Nephron (organoid): ENCODE measurements around the gene TYW5.

Source experiments
- H3K27ac Mint-ChIP-seq, 3 experiments: 2 replicates each; pipeline ENCODE4 v1.8.0; 2020; ENCODE audit warnings: mixed read lengths in 3 of 3, mild to moderate bottlenecking in 2 of 3, moderate library complexity in 1 of 3
- H3K27me3 Mint-ChIP-seq: 2 replicates; pipeline ENCODE4 v1.8.0; 2021; ENCODE audit warnings: low read depth, mild to moderate bottlenecking, moderate library complexity, mixed read lengths
- H3K36me3 Mint-ChIP-seq: 2 replicates; pipeline ENCODE4 v1.8.0; 2020; ENCODE audit warnings: low read depth, mixed read lengths
- H3K4me1 Mint-ChIP-seq: 2 replicates; pipeline ENCODE4 v1.8.0; 2020; ENCODE audit warnings: mixed read lengths
- H3K4me3 Mint-ChIP-seq, 3 experiments: 2 replicates each; pipeline ENCODE4 v1.8.0; 2020; ENCODE audit warnings: mild to moderate bottlenecking in 3 of 3, mixed read lengths in 3 of 3, moderate library complexity in 2 of 3
- H3K9me3 Mint-ChIP-seq: 2 replicates; pipeline ENCODE4 v1.8.0; 2020; ENCODE audit warnings: mixed read lengths
- CTCF ChIP-seq, 3 experiments: fragments of 200-600 bp; sonication (generic); IDR thresholded peaks; one replicate each; pipeline ENCODE4 v1.5.0; 2021; ENCODE audit warnings: antibody characterized with exemption in 3 of 3; ENCODE audit not compliant: unreplicated experiment in 3 of 3

The TYW5 gene, protein sequence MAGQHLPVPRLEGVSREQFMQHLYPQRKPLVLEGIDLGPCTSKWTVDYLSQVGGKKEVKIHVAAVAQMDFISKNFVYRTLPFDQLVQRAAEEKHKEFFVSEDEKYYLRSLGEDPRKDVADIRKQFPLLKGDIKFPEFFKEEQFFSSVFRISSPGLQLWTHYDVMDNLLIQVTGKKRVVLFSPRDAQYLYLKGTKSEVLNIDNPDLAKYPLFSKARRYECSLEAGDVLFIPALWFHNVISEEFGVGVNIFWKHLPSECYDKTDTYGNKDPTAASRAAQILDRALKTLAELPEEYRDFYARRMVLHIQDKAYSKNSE

GRCh38 chr2:199955339-199956061 lies at the start of gene TYW5, which contains the start of gene MAIP1:
TSS of gene TYW5 (minus strand) at chr2:199955491. CDS start at chr2:199955470, 21 bp downstream.
TSS of gene MAIP1 (plus strand) at chr2:199955582. CDS start at chr2:199955799, 217 bp downstream.
- no peaks in the 10 kb centered on the region for H3K9me3 Mint-ChIP-seq
- peaks cover 34% of the 10 kb centered on the region for H3K4me1 Mint-ChIP-seq
- H3K4me3 Mint-ChIP-seq: peak within 1 kb of the TSS; percentile 100
- peak within 1 kb of the TSS; percentile 97 to 99 (median 99) for H3K27ac Mint-ChIP-seq
- peak in 2 of 3 experiments; percentile 13 to 46 for TF ChIP-seq CTCF (IDR thresholded peaks at IDR 0.05; ENCODE audit: unreplicated experiment in 3 of 3)
- H3K27me3 Mint-ChIP-seq: no peaks in the 10 kb centered on the region
- peaks cover 15% of the 10 kb centered on the region for H3K36me3 Mint-ChIP-seq

- Mint-ChIP-seq H3K36me3 (no peaks in the 10 kb centered on the region), H3K4me1 (peaks cover 9% of the 10 kb centered on the region), H3K27me3 (peaks cover 5% of the 10 kb centered on the region), H3K27ac (peak overlapping the region; percentile 32 to 91 (median 50)), H3K9me3 (peaks cover 14% of the 10 kb centered on the region), H3K4me3 (no peak overlapping the region)
- TF ChIP-seq CTCF (IDR thresholded peaks at IDR 0.05; ENCODE audit: unreplicated experiment in 3 of 3): no peak
Observed at GRCh38 chr2:200003444-200003843, 48.2 kb upstream of the TYW5 start.

- Mint-ChIP-seq H3K4me3 (no peak overlapping the region), H3K36me3 (no peaks in the 10 kb centered on the region)
Observed at GRCh38 chr2:200000444-200001163, 45.3 kb upstream of the TYW5 start.

GRCh38 chr2:199999166-199999565 lies 43.9 kb upstream of the TYW5 start:
- peaks cover 5% of the 10 kb centered on the region for H3K27me3 Mint-ChIP-seq
- no peaks in the 10 kb centered on the region for H3K36me3 Mint-ChIP-seq
- no peak overlapping the region for H3K4me3 Mint-ChIP-seq
- no peak overlapping the region for H3K27ac Mint-ChIP-seq
- peaks cover 9% of the 10 kb centered on the region for H3K4me1 Mint-ChIP-seq
- TF ChIP-seq CTCF (IDR thresholded peaks at IDR 0.05; ENCODE audit: unreplicated experiment in 3 of 3): no peak
- H3K9me3 Mint-ChIP-seq: no peaks in the 10 kb centered on the region

More at GRCh38 chr2:200000444-200001163, 45.3 kb upstream of the TYW5 start:
- Mint-ChIP-seq H3K4me1 (peaks cover 9% of the 10 kb centered on the region), H3K27ac (no peak overlapping the region), H3K9me3 (peaks cover 4% of the 10 kb centered on the region), H3K27me3 (peaks cover 5% of the 10 kb centered on the region)
- no peak for TF ChIP-seq CTCF (IDR thresholded peaks at IDR 0.05; ENCODE audit: unreplicated experiment in 3 of 3)

GRCh38 chr2:199997296-199997695 lies 42.0 kb upstream of the TYW5 start:
- no peaks in the 10 kb centered on the region for H3K9me3 Mint-ChIP-seq
- no peaks in the 10 kb centered on the region for H3K36me3 Mint-ChIP-seq

More at GRCh38 chr2:199997296-199997695, 42.0 kb upstream of the TYW5 start:
- no peak for TF ChIP-seq CTCF (IDR thresholded peaks at IDR 0.05; ENCODE audit: unreplicated experiment in 3 of 3)
- H3K4me1 Mint-ChIP-seq: peaks cover 6% of the 10 kb centered on the region
- H3K4me3 Mint-ChIP-seq: no peak overlapping the region
- no peak overlapping the region for H3K27ac Mint-ChIP-seq
- no peaks in the 10 kb centered on the region for H3K27me3 Mint-ChIP-seq
